K562 (cell line): ENCODE results near the gene PAX5. TPM values are rescaled to one million over a fixed set of nuclear protein-coding genes. Genes with fewer than 3 reads are reported as not detected.

Experiments used
- ATAC-seq: fragments of 200-7000 bp; cut with Tn5 transposase; 3 replicates; pipeline ENCODE4 v1.9.1; 2020; ENCODE audit warnings: moderate library complexity
- BruUV-seq: library from RNA; stranded (reverse); fragments of 400-500 nt; replicated peaks from 2 replicates; lab custom pipeline; 2021; lab: Mats Ljungman, UMichigan
- CTCF ChIA-PET: fragments of 300-600 bp; formaldehyde crosslinking; extraction: SDS; loops from one replicate; lab custom pipeline; 2021; ENCODE audit warnings: low intra/inter-chr PET ratio; lab: Yijun Ruan, JAX
- POLR2A ChIA-PET: fragments of 300-600, 350-650 bp; sonication (Branson Sonifier 250); formaldehyde crosslinking; extraction: SDS; loops from one replicate; lab custom pipeline; 2021; ENCODE audit warnings: antibody characterized with exemption, inconsistent platforms; lab: Yijun Ruan, JAX
- DNase-seq, 4 experiments: peaks; one replicate each; pipeline versions ENCODE4 v3.0.0 to v3.0.0-alpha.2; 2011 to 2018; ENCODE audit warnings: low spot score in 3 of 4, mixed read lengths in 3 of 4; ENCODE audit errors: extremely low read depth in 1 of 4
- FAIRE-seq: peaks from 2 replicates; lab custom pipeline; 2011; peaks lifted over from hg19 to GRCh38; lab: Jason Lieb, UNC
- H2AFZ ChIP-seq: 2 replicates; pipeline ENCODE4 v1.6.0; 2011; ENCODE audit warnings: low read depth, low read length, control low read depth, inconsistent platforms
- H3K27ac ChIP-seq: fragments of 200-600 bp; 3 replicates; pipeline ENCODE4 v1.8.0; 2011; ENCODE audit warnings: low read depth, mild to moderate bottlenecking, control low read depth, inconsistent platforms, low read length, moderate library complexity, mixed read lengths; ENCODE audit errors: extremely low read depth
- H3K27me3 ChIP-seq, 2 experiments: fragments of 300-600 bp in 1 of 2; 2 replicates in 1 of 2; 3 replicates in 1 of 2; pipeline versions ENCODE4 v1.6.0 to v1.8.0; 2011; ENCODE audit warnings: inconsistent platforms in 2 of 2, low read length in 2 of 2, mild to moderate bottlenecking in 1 of 2, mixed read lengths in 1 of 2, moderate library complexity in 1 of 2; ENCODE audit not compliant: control insufficient read depth in 2 of 2, insufficient read depth in 2 of 2
- H3K36me3 ChIP-seq: fragments of 300-600 bp; 3 replicates; pipeline ENCODE4 v1.8.0; 2011; ENCODE audit warnings: mild to moderate bottlenecking, low read length, inconsistent platforms; ENCODE audit not compliant: control insufficient read depth, insufficient read depth
- H3K4me1 ChIP-seq, 2 experiments: fragments of 200-600 bp in 1 of 2; replicated peaks in 1 of 2; 2 replicates in 1 of 2; 3 replicates in 1 of 2; pipeline versions ENCODE4 v1.5.1 to v1.8.0; 2011; ENCODE audit warnings: inconsistent platforms in 2 of 2, low read length in 2 of 2, mild to moderate bottlenecking in 1 of 2, mixed read lengths in 1 of 2, moderate library complexity in 1 of 2; ENCODE audit not compliant: control insufficient read depth in 2 of 2, insufficient read depth in 2 of 2
- H3K4me2 ChIP-seq: 2 replicates; pipeline ENCODE4 v1.6.1; 2011; ENCODE audit warnings: low read length, control low read depth, inconsistent platforms, mixed read lengths; ENCODE audit not compliant: insufficient read depth
- H3K4me3 ChIP-seq: fragments of 200-600 bp; sonication (generic), shearing (Covaris generic); 2 replicates; pipeline ENCODE4 v1.5.1; 2016; ENCODE audit warnings: control low read depth, inconsistent platforms
- H3K79me2 ChIP-seq: fragments of 200-600 bp; 3 replicates; pipeline ENCODE4 v1.8.0; 2011; ENCODE audit warnings: low read length, inconsistent platforms; ENCODE audit not compliant: control insufficient read depth, insufficient read depth
- H3K9ac ChIP-seq, 2 experiments: 2 replicates each; pipeline versions ENCODE4 v1.6.0 to v1.6.1; 2011; ENCODE audit warnings: low read depth in 2 of 2, low read length in 2 of 2, control low read depth in 1 of 2, inconsistent platforms in 1 of 2, mild to moderate bottlenecking in 1 of 2, mixed read lengths in 1 of 2; ENCODE audit not compliant: insufficient read depth in 1 of 2
- H3K9me1 ChIP-seq: one replicate; pipeline ENCODE4 v1.6.0; 2011; ENCODE audit warnings: inconsistent platforms, mild to moderate bottlenecking, low read length, moderate library complexity; ENCODE audit not compliant: control insufficient read depth, insufficient read depth
- H3K9me3 ChIP-seq: replicated peaks from 2 replicates; pipeline ENCODE4 v1.5.1; 2011; ENCODE audit warnings: low read depth, low read length, inconsistent platforms; ENCODE audit not compliant: control insufficient read depth, insufficient read depth
- H4K20me1 ChIP-seq: replicated peaks from 2 replicates; pipeline ENCODE4 v1.6.1; 2011; ENCODE audit warnings: low read length, inconsistent platforms, mixed read lengths; ENCODE audit not compliant: control insufficient read depth, insufficient read depth
- ARID3B ChIP-seq: fragments of 250-450 bp; sonication (Bioruptor Pico); IDR thresholded peaks from 2 replicates; pipeline ENCODE4 v1.4.0; 2020; ENCODE audit warnings: borderline replicate concordance
- BRF2 ChIP-seq: IDR thresholded peaks from 3 replicates; pipeline ENCODE4 v1.6.1; 2011; ENCODE audit warnings: borderline replicate concordance, mild to moderate bottlenecking; ENCODE audit not compliant: insufficient read length, insufficient read depth
- CBFB ChIP-seq: sonication (generic); formaldehyde crosslinking; IDR thresholded peaks from 2 replicates; pipeline ENCODE4 v1.4.0; 2020; ENCODE audit warnings: mild to moderate bottlenecking, missing genetic modification reagents
- NRF1 ChIP-seq, 2 experiments: fragments of 450-650 bp; IDR thresholded peaks in 1 of 2; conservative IDR thresholded peaks in 1 of 2; 2 replicates each; pipeline ENCODE4 v1.6.1; 2014; ENCODE audit warnings: mild to moderate bottlenecking in 2 of 2
- SMARCE1 ChIP-seq: fragments of 450-650 bp; IDR thresholded peaks from 2 replicates; pipeline ENCODE4 v1.7.1; 2016; ENCODE audit warnings: mild to moderate bottlenecking
- TCF3 ChIP-seq: sonication (generic); formaldehyde crosslinking; IDR thresholded peaks from 2 replicates; pipeline ENCODE4 v1.4.0; 2020; ENCODE audit warnings: mild to moderate bottlenecking, missing genetic modification reagents
- WGBS: fragments of 100-300 bp; shearing (Covaris generic); methylation state at CpG from one replicate; pipeline ENCODE4 v1.1.6; 2016; ENCODE audit warnings: low coverage, mixed read lengths; ENCODE audit not compliant: insufficient coverage; ENCODE audit errors: missing lambda C conversion rate; 5-methylcytosine and 5-hydroxymethylcytosine counted together
- in situ Hi-C: fragments of 300-500 bp; cut with MboI; formaldehyde crosslinking; loops from 4 replicates; pipeline ENCODE4 v1.15.0; 2018; ENCODE audit warnings: inconsistent platforms, mixed read lengths
- intact Hi-C: fragments of 100-400 bp; cut with micrococcal nuclease; formaldehyde crosslinking; loops from 2 replicates; pipeline ENCODE4 v1.14.2; 2022
- polyA plus RNA-seq, 8 experiments: library from polyadenylated mRNA; depleted of rRNA in 4 of 8; stranded (reverse) in 5 of 8; unstranded in 3 of 8; fragments of >200 nt; fragmentation: Nextera tagmentation in 2 of 8; fragmentation: Illumina TruSeq in 1 of 8; extraction: Ambion mirVana in 2 of 8; extraction: Trizol in 1 of 8; gene quantifications; 2 replicates each; pipeline versions ENCODE4 v1.2.1 to v1.2.3, GENCODE V29; 2011 to 2014; ENCODE audit warnings: inconsistent platforms in 1 of 8, missing spikeins in 1 of 8
- total RNA-seq, 7 experiments: library from RNA; depleted of rRNA in 6 of 7; stranded (reverse); fragments of >200 nt in 6 of 7; fragmentation: Illumina TruSeq in 2 of 7; extraction: Trizol in 2 of 7; gene quantifications; 2 replicates each; pipeline versions ENCODE4 v1.2.1 to v1.2.3, GENCODE V29; 2011 to 2021; ENCODE audit warnings: low replicate concordance in 1 of 7

The PAX5 gene
- total and polyA plus RNA-seq, 9 of the 15 experiments (the other 6 are each of a cell fraction or from before 2014, with no cell fraction given) = 0.03 to 0.09 TPM; not detected in 7

GRCh38 chr9:36995927-36996705 is 38.0 kb downstream of the PAX5 start (continued):
- TF ChIP-seq ARID3B (CRISPR knock-in tag) (no peak), NRF1 (conservative IDR thresholded peaks at IDR 0.05 in 1 of 2, IDR thresholded peaks at IDR 0.05 in 1 of 2) (no peak)

GRCh38 chr9:36993933-36994764 is 39.9 kb downstream of the PAX5 start:
- intact Hi-C loops = no loop called here
- DNase-seq = no peak
- no peaks in the 10 kb centered on the region for H3K9me1 ChIP-seq
- H2AFZ ChIP-seq = no peak overlapping the region
- H3K9ac ChIP-seq = no peak overlapping the region
- H3K27ac ChIP-seq = no peak overlapping the region
- ChIA-PET CTCF (no interaction called here), POLR2A (no interaction called here)
- peaks cover 0 to 19% of the 10 kb centered on the region in 2 experiments; a peak in 2 of 5 replicates for H3K27me3 ChIP-seq
- 4% methylated on average over 10 of the region's 19 CpGs for WGBS
- no peaks in the 10 kb centered on the region for H4K20me1 ChIP-seq
- no peak for FAIRE-seq
- H3K4me3 ChIP-seq = no peak overlapping the region
- BruUV-seq = no TSS peak
- ATAC-seq = no peak
- no peaks in the 10 kb centered on the region for H3K36me3 ChIP-seq
- peaks cover 5 to 11% of the 10 kb centered on the region in 2 experiments; a peak in 3 of 5 replicates for H3K4me1 ChIP-seq
- no peak for TF ChIP-seq TCF3 (CRISPR knock-in tag)
- TF ChIP-seq SMARCE1 = no peak
- no peak for TF ChIP-seq CBFB (CRISPR knock-in tag)
- no peak for TF ChIP-seq BRF2
- peaks cover 2% of the 10 kb centered on the region; the same call in 1 of the 2 replicates for H3K9me3 ChIP-seq
- no peaks in the 10 kb centered on the region for H3K79me2 ChIP-seq
- no peak overlapping the region for H3K4me2 ChIP-seq
- in situ Hi-C loops = no loop called here
